ENCODE data around the gene AGAP6.
"Not testable (repeated sequence)": the region's sequence is repeated elsewhere in the genome, so short reads cannot be mapped to it uniquely, and the experiment has no call there.

AGAP6 gene

GRCh38 chr10:49977756-49978155, 10.4 kb upstream of the AGAP6 start:
- H3K36me3 ChIP-seq (ENCODE audit: control insufficient read depth, insufficient read depth, low read length); DNase-seq (ENCODE audit: low read depth, low spot score); H3K27me3 ChIP-seq (ENCODE audit: control insufficient read depth, insufficient read depth, low read length); H3K9me3 ChIP-seq (ENCODE audit: control insufficient read depth, insufficient read depth, low read length); H3K4me3 ChIP-seq (ENCODE audit: low read length); H3K4me1 ChIP-seq (ENCODE audit: control insufficient read depth, insufficient read depth, low read length); H3K27ac ChIP-seq (ENCODE audit: low read length): not testable (repeated sequence)
- WGBS (ENCODE audit: insufficient coverage, insufficient read length) = no CpG with 5 or more reads among the region's 3 CpGs

- not testable (repeated sequence) for H3K36me3 ChIP-seq (ENCODE audit: control insufficient read depth, insufficient read depth, low read length); H3K4me3 ChIP-seq (ENCODE audit: low read length); H3K27me3 ChIP-seq (ENCODE audit: control insufficient read depth, insufficient read depth, low read length); DNase-seq (ENCODE audit: low read depth, low spot score); H3K27ac ChIP-seq (ENCODE audit: low read length); H3K4me1 ChIP-seq (ENCODE audit: control insufficient read depth, insufficient read depth, low read length); H3K9me3 ChIP-seq (ENCODE audit: control insufficient read depth, insufficient read depth, low read length)
- no CpG with 5 or more reads among the region's 3 CpGs for WGBS (ENCODE audit: insufficient coverage, insufficient read length)
Measured at GRCh38 chr10:49987207-49987606, 999 bp upstream of the AGAP6 start.

- not testable (repeated sequence) for H3K27me3 ChIP-seq (ENCODE audit: control insufficient read depth, insufficient read depth, low read length); H3K27ac ChIP-seq (ENCODE audit: low read length); H3K4me3 ChIP-seq (ENCODE audit: low read length); H3K9me3 ChIP-seq (ENCODE audit: control insufficient read depth, insufficient read depth, low read length); H3K36me3 ChIP-seq (ENCODE audit: control insufficient read depth, insufficient read depth, low read length); H3K4me1 ChIP-seq (ENCODE audit: control insufficient read depth, insufficient read depth, low read length); DNase-seq (ENCODE audit: low read depth, low spot score)
- WGBS (ENCODE audit: insufficient coverage, insufficient read length) = no CpG with 5 or more reads among the region's 5 CpGs
Measured at GRCh38 chr10:49995321-49995720, 7.1 kb downstream of the AGAP6 start.

GRCh38 chr10:50014024-50014423, 25.8 kb downstream of the AGAP6 start:
- not testable (repeated sequence) for H3K27ac ChIP-seq (ENCODE audit: low read length); H3K27me3 ChIP-seq (ENCODE audit: control insufficient read depth, insufficient read depth, low read length); H3K4me3 ChIP-seq (ENCODE audit: low read length); H3K9me3 ChIP-seq (ENCODE audit: control insufficient read depth, insufficient read depth, low read length); DNase-seq (ENCODE audit: low read depth, low spot score); H3K36me3 ChIP-seq (ENCODE audit: control insufficient read depth, insufficient read depth, low read length); H3K4me1 ChIP-seq (ENCODE audit: control insufficient read depth, insufficient read depth, low read length)
- WGBS (ENCODE audit: insufficient coverage, insufficient read length) = no CpG with 5 or more reads among the region's 7 CpGs

DNA sequence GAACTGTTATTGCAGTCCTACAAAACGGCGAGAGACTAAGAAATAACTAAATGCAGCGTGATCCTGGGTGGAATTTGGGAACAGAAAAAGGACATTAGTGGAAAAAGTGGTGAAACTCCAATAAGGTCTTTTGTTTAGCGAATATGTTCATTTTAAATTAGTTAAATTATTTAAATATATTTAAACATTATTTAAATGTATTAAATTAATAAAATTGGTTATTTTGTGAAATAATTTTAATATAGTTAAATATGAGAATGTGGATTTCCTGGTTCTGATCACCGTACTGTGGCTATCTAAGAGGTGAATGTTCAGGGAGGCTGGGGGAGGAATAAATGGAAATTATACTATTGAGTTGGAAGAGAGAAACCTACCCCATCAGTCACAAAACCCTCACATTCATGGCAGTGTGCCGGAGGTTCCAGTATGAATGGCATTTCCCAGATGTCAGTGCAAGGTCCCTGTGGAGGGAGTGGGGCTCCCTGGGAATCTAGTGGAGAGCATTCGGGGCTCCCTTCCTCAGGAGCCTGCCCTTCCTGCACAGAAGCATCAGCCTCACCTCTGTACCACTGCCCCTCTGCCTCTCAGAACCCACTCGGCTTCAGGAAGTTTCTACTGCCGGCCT, 27.5 kb downstream of the AGAP6 start:
- not testable (repeated sequence) for H3K27me3 ChIP-seq (ENCODE audit: control insufficient read depth, insufficient read depth, low read length); H3K4me3 ChIP-seq (ENCODE audit: low read length); H3K27ac ChIP-seq (ENCODE audit: low read length); H3K4me1 ChIP-seq (ENCODE audit: control insufficient read depth, insufficient read depth, low read length); H3K9me3 ChIP-seq (ENCODE audit: control insufficient read depth, insufficient read depth, low read length); H3K36me3 ChIP-seq (ENCODE audit: control insufficient read depth, insufficient read depth, low read length); DNase-seq (ENCODE audit: low read depth, low spot score)
- WGBS (ENCODE audit: insufficient coverage, insufficient read length) = no CpG with 5 or more reads among the region's 9 CpGs

DNA sequence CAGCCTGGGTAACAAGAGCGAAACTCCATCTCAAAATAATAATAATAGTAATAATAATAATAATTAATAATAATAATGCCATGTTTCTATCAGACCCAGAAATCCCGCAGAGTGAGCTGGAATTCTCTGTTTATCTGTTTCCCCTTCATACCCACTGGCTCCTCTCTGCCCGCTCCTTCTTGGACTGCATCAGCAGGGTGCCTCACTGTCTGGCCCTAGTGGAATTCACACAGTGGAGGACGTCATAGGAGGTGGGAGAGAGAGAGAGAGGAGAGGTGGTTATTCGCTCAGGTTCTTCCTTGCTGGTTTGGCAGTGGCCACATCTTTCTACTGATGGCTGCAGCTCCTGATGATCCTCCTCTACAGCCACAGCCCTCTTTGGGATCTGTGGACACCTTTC, 28.7 kb downstream of the AGAP6 start:
- H3K27me3 ChIP-seq (ENCODE audit: control insufficient read depth, insufficient read depth, low read length); DNase-seq (ENCODE audit: low read depth, low spot score); H3K4me1 ChIP-seq (ENCODE audit: control insufficient read depth, insufficient read depth, low read length); H3K27ac ChIP-seq (ENCODE audit: low read length); H3K36me3 ChIP-seq (ENCODE audit: control insufficient read depth, insufficient read depth, low read length); H3K9me3 ChIP-seq (ENCODE audit: control insufficient read depth, insufficient read depth, low read length); H3K4me3 ChIP-seq (ENCODE audit: low read length): not testable (repeated sequence)
- no CpG with 5 or more reads among the region's 5 CpGs for WGBS (ENCODE audit: insufficient coverage, insufficient read length)

DNA sequence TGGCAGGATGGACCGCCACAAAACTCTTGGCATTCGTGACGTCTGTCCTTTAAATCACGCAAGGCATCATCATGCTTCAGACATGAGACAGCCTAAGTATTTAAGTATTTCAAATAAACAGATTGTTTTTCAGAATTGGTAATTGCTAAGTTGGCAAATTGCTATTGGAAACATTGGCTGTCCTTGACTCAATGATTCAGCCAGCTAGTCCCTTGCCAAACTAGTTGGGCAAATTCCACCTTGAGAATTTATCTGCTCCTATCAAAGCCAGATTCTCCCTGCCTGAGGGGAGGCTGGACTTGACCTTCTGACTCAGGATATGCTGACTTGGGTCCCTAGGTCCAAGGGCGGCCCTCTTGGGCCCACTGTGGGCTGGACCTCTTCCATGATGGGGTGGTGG, 29.4 kb downstream of the AGAP6 start:
- DNase-seq (ENCODE audit: low read depth, low spot score); H3K36me3 ChIP-seq (ENCODE audit: control insufficient read depth, insufficient read depth, low read length); H3K4me1 ChIP-seq (ENCODE audit: control insufficient read depth, insufficient read depth, low read length); H3K27ac ChIP-seq (ENCODE audit: low read length); H3K9me3 ChIP-seq (ENCODE audit: control insufficient read depth, insufficient read depth, low read length); H3K27me3 ChIP-seq (ENCODE audit: control insufficient read depth, insufficient read depth, low read length); H3K4me3 ChIP-seq (ENCODE audit: low read length): not testable (repeated sequence)
- WGBS (ENCODE audit: insufficient coverage, insufficient read length) = no CpG with 5 or more reads among the region's 5 CpGs

- H3K36me3 ChIP-seq (ENCODE audit: control insufficient read depth, insufficient read depth, low read length); H3K27me3 ChIP-seq (ENCODE audit: control insufficient read depth, insufficient read depth, low read length); H3K9me3 ChIP-seq (ENCODE audit: control insufficient read depth, insufficient read depth, low read length); H3K27ac ChIP-seq (ENCODE audit: low read length); H3K4me3 ChIP-seq (ENCODE audit: low read length); H3K4me1 ChIP-seq (ENCODE audit: control insufficient read depth, insufficient read depth, low read length); DNase-seq (ENCODE audit: low read depth, low spot score): not testable (repeated sequence)
- no CpG with 5 or more reads among the region's 3 CpGs for WGBS (ENCODE audit: insufficient coverage, insufficient read length)
Measured at GRCh38 chr10:50019279-50019678, 31.1 kb downstream of the AGAP6 start.

DNA sequence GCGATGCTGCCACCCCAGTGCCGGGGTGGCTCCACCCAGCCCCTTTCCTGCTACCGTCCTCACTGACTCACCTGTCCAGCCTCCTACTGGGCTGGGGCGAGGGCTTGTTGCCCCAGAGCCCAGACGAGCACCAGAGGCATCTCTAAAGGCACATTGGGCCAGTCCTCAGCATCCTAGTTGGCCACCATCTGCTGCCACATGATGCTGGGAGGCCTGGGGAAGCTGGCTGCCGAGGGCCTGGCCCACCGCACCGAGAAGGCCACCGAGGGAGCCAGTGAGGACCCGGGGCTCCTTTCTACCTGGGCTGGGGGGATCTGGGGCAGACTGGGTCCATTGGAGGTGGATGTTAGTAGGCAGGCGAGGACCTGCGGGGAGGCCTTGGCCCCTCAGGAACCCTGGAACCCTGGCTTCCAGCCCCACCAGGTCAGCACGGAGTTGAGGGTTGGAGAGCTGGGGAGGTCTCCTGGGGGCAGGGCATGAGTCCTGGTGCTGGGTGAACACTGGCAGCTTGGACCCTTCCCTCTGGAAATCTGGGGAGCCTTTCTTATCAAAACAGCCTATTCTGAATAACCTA, 32.3 kb downstream of the AGAP6 start:
- H3K27me3 ChIP-seq (ENCODE audit: control insufficient read depth, insufficient read depth, low read length); DNase-seq (ENCODE audit: low read depth, low spot score); H3K4me1 ChIP-seq (ENCODE audit: control insufficient read depth, insufficient read depth, low read length); H3K4me3 ChIP-seq (ENCODE audit: low read length); H3K36me3 ChIP-seq (ENCODE audit: control insufficient read depth, insufficient read depth, low read length); H3K27ac ChIP-seq (ENCODE audit: low read length); H3K9me3 ChIP-seq (ENCODE audit: control insufficient read depth, insufficient read depth, low read length): not testable (repeated sequence)
- WGBS (ENCODE audit: insufficient coverage, insufficient read length) = no CpG with 5 or more reads among the region's 13 CpGs

- Histone ChIP-seq H3K27me3 (ENCODE audit: control insufficient read depth, insufficient read depth, low read length) (no peaks in the 10 kb centered on the region), H3K4me3 (ENCODE audit: low read length) (no peak overlapping the region), H3K27ac (ENCODE audit: low read length) (no peak overlapping the region), H3K4me1 (ENCODE audit: control insufficient read depth, insufficient read depth, low read length) (no peaks in the 10 kb centered on the region), H3K9me3 (ENCODE audit: control insufficient read depth, insufficient read depth, low read length) (no peaks in the 10 kb centered on the region), H3K36me3 (ENCODE audit: control insufficient read depth, insufficient read depth, low read length) (no peaks in the 10 kb centered on the region)
- no peak for DNase-seq (ENCODE audit: low read depth, low spot score)
- WGBS (ENCODE audit: insufficient coverage, insufficient read length) = no CpG with 5 or more reads among the region's 3 CpGs
Measured at GRCh38 chr10:50021646-50022045, 33.4 kb downstream of the AGAP6 start.

DNA sequence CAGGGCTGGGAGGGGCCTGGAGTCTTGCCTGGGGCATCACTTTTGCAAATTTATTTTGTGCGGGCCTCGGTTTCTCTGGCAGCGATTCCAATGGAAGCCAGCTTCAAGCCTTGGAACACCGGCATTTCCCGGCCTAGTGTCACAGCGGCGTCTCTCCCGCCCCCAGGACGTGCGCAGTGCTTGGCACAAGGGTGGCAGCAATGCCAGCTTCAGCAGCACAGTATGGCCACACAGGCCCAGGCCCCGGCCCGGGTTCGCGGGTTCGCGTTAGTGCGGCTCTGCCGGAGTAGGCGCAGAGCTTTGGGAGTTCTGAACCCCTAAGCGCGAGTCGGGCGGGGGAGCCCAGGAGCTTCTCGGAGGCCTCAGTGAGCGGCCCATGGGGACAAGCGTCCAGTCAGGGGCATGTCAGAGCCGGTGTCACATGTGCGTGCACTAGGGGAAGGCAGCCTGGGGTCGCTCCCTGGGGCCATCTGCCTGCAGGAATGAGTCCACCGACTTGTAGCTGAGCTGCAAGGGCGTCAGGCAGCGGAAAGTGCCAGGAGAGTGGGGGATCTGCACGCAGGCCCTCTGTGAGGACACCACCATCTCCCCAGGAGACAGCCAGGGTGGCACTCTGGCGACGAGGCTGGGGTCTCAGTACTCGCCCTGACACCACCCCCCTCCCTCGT, 36.6 kb downstream of the AGAP6 start:
- H3K36me3 ChIP-seq (ENCODE audit: control insufficient read depth, insufficient read depth, low read length); H3K4me1 ChIP-seq (ENCODE audit: control insufficient read depth, insufficient read depth, low read length); H3K4me3 ChIP-seq (ENCODE audit: low read length); DNase-seq (ENCODE audit: low read depth, low spot score); H3K27me3 ChIP-seq (ENCODE audit: control insufficient read depth, insufficient read depth, low read length); H3K9me3 ChIP-seq (ENCODE audit: control insufficient read depth, insufficient read depth, low read length); H3K27ac ChIP-seq (ENCODE audit: low read length): not testable (repeated sequence)
- no CpG with 5 or more reads among the region's 37 CpGs for WGBS (ENCODE audit: insufficient coverage, insufficient read length)

All from iPS DF 6.9 (cell line).